ENCODE data around the gene CABP7. TPM values are rescaled to one million over a fixed set of nuclear protein-coding genes. Genes with fewer than 3 reads are reported as not detected.

The CABP7 gene
- total and polyA plus RNA-seq, 2 of the 13 experiments (the other 11 are each of a cell fraction or from before 2014, with no cell fraction given), result 0.08 TPM; not detected in 1

DNA sequence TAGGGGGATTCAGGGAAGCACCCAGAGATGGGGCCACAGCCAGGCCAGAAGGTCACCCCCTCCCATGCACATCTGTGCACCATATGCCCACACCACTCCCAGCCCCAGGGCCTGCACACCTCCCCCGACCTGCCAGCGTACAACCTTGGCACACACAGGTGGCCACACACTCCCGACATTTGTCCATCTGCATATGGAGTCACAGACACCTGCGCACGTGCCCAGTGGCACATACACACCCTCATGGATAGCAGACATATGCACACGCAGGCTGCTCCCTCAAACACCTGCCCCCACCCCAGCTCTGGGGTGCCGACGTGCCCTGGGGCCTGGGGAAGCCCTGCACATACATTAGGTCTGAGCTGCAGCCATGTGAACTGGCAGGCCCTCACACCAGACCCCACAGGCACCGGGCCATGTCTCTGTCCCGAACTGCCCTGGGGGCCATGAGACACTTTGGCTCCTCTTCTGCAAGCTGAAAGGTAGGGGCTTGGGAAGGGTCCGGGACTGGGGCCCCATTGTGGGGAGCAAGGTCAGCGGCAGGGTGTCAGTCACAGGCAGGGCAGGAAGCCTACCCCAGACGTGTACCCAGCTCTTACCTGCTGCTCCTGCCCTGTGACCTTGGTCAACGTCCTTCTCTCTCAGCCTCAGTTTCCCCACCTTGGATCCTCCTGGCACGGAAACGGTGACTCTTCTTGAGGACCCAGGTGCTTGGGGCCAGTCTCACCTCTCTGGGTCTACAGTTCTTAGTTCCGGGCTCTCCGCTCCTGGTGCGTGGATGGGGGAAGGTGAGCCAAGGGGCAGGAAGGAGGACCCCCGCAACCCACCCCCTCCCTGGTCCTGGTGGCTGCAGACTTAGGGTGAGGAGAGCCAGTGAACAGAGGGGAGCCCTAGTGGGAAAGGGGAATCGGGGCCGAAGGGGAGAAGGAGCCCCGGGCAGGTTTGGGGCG is 579 bp upstream of the CABP7 start (continued):
- TF ChIP-seq, protein P1, sequence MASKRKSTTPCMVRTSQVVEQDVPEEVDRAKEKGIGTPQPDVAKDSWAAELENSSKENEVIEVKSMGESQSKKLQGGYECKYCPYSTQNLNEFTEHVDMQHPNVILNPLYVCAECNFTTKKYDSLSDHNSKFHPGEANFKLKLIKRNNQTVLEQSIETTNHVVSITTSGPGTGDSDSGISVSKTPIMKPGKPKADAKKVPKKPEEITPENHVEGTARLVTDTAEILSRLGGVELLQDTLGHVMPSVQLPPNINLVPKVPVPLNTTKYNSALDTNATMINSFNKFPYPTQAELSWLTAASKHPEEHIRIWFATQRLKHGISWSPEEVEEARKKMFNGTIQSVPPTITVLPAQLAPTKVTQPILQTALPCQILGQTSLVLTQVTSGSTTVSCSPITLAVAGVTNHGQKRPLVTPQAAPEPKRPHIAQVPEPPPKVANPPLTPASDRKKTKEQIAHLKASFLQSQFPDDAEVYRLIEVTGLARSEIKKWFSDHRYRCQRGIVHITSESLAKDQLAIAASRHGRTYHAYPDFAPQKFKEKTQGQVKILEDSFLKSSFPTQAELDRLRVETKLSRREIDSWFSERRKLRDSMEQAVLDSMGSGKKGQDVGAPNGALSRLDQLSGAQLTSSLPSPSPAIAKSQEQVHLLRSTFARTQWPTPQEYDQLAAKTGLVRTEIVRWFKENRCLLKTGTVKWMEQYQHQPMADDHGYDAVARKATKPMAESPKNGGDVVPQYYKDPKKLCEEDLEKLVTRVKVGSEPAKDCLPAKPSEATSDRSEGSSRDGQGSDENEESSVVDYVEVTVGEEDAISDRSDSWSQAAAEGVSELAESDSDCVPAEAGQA (IDR thresholded peaks at IDR 0.05; ENCODE audit: low read depth), result no peak
- TF ChIP-seq, protein P1 (CRISPR knock-in tag; IDR thresholded peaks at IDR 0.05; ENCODE audit: borderline replicate concordance), result no peak
- TF ChIP-seq ZNF143 (CRISPR knock-in tag; IDR thresholded peaks at IDR 0.05), result no peak
- TF ChIP-seq TBP (CRISPR knock-in tag; IDR thresholded peaks at IDR 0.05), result no peak
- TF ChIP-seq ZNF501 (CRISPR knock-in tag; IDR thresholded peaks at IDR 0.05), result no peak
- no peak for TF ChIP-seq MZF1 (CRISPR knock-in tag; IDR thresholded peaks at IDR 0.05; ENCODE audit: borderline replicate concordance)
